ENCODE results near the gene NFYC. TPM values are rescaled to one million over a fixed set of nuclear protein-coding genes. Genes with fewer than 3 reads are reported as not detected.
A peak's percentile ranks its signal among the peaks of the same experiment; 100 is the strongest.

Gene NFYC
- total RNA-seq (10 to 100 TPM; 23.3 to 76.4 (median 53.8) TPM), polyA plus RNA-seq (10 to 100 TPM; 33.6 to 46.6 (median 35.2) TPM)
- long read RNA-seq, donor 1, partial matches to known transcripts, result 0 of 4 reads
- long read RNA-seq, donor 1, other reads (novel, unspliced or antisense), result 0 of 4 reads
- long read RNA-seq, donor 2, transcript NFYC-213 (10 exons, 1,950 nt), result major isoform, 13 of 18 reads
- long read RNA-seq, donor 2, partial matches to known transcripts, result 0 of 18 reads
- long read RNA-seq, donor 2, other reads (novel, unspliced or antisense), result 0 of 18 reads
- long read RNA-seq, donor 3, transcript NFYC-213 (10 exons, 1,950 nt), result major isoform, 8 of 9 reads
- long read RNA-seq, donor 3, partial matches to known transcripts, result 0 of 9 reads
- long read RNA-seq, donor 3, other reads (novel, unspliced or antisense), result 0 of 9 reads
- long read RNA-seq, donor 4, result 0 reads
- long read RNA-seq, donor 5, transcript NFYC-213 (10 exons, 1,950 nt), result major isoform, 6 of 9 reads
- long read RNA-seq, donor 5, partial matches to known transcripts, result 0 of 9 reads
- long read RNA-seq, donor 5, other reads (novel, unspliced or antisense), result 0 of 9 reads
- long read RNA-seq, donor 6, result 0 reads
- long read RNA-seq, donor 7, transcript NFYC-213 (10 exons, 1,950 nt), result major isoform, 7 of 23 reads
- long read RNA-seq, donor 7, partial matches to known transcripts, result 10 of 23 reads
- long read RNA-seq, donor 7, other reads (novel, unspliced or antisense), result 0 of 23 reads
- long read RNA-seq, donor 8, partial matches to known transcripts, result 0 of 4 reads
- long read RNA-seq, donor 8, other reads (novel, unspliced or antisense), result 0 of 4 reads
- long read RNA-seq, donor 9, partial matches to known transcripts, result 0 of 5 reads
- long read RNA-seq, donor 9, other reads (novel, unspliced or antisense), result 0 of 5 reads
- long read RNA-seq, donor 10, partial matches to known transcripts, result 0 of 4 reads
- long read RNA-seq, donor 10, other reads (novel, unspliced or antisense), result 0 of 4 reads

DNA sequence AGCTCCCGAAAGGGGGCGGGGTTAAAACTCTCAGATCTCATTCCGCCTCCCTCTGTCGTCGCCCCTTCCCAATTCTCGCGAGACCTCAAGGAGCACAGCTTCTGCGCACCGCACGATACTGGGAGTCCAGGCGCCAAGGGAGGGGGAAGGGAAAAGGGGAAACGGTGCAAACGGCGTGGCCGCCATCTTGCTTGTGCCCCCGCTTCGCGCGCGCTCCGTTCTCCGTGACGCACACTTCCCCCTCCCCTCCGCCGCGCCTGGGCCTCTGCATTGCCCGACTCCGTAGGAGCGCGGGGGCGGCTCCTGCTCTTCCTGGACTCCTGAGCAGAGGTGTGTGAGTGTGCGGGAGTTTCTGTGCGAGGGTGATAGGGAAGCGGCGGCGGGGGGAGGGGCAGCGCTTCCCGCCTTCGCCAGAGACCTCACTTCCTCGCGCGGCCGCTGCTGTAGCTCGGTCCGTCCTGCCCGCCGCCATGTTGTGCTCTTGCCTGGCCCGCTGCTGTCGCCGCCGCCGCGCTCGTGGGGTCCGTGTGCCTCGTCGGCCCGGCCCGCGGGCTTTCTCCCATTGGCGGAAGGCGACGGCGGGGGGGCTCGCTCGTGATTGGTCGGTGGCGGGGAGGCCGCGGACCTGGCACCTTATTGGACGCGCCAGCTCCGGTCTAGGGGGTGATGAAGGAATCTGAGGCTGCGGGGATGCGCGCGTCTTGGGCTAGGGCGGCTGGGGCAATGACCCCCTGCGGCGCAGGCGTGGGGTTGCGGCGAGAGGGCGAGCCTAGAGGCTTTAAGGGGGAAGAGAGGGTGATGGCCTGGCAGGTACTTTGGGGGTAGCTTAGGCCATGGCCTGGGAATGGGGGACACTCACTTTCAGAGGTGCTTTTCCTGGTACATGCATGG, at the start of gene NFYC:
Gene NFYC (plus strand): TSS at position 167 of the 891 bp plus-strand sequence. CDS start 47,140 bp downstream, outside the sequence.
- TF ChIP-seq POLR2A (IDR thresholded peaks at IDR 0.05) (peak in 2 of 4 donors; percentile 15 to 77), EP300 (IDR thresholded peaks at IDR 0.05) (no peak), POLR2AphosphoS5 (IDR thresholded peaks at IDR 0.05) (peak; percentile 60 to 94 (median 92))
- TF ChIP-seq, protein P1, sequence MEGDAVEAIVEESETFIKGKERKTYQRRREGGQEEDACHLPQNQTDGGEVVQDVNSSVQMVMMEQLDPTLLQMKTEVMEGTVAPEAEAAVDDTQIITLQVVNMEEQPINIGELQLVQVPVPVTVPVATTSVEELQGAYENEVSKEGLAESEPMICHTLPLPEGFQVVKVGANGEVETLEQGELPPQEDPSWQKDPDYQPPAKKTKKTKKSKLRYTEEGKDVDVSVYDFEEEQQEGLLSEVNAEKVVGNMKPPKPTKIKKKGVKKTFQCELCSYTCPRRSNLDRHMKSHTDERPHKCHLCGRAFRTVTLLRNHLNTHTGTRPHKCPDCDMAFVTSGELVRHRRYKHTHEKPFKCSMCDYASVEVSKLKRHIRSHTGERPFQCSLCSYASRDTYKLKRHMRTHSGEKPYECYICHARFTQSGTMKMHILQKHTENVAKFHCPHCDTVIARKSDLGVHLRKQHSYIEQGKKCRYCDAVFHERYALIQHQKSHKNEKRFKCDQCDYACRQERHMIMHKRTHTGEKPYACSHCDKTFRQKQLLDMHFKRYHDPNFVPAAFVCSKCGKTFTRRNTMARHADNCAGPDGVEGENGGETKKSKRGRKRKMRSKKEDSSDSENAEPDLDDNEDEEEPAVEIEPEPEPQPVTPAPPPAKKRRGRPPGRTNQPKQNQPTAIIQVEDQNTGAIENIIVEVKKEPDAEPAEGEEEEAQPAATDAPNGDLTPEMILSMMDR (IDR thresholded peaks at IDR 0.05), result no peak
- no peaks in the 10 kb centered on the region for H3K9me3 ChIP-seq
- H3K27me3 ChIP-seq, result no peaks in the 10 kb centered on the region
- H3K36me3 ChIP-seq, result peaks cover 0 to 5% (median 4%) of the 10 kb centered on the region in 4 donors
- H3K4me3 ChIP-seq, result peak within 1 kb of the TSS; percentile 55 to 95 (median 80)
- DNase-seq, result peak; percentile 96 to 99
- 0 to 1% (median 0%) methylated on average over 34 to 84 of the region's 84 CpGs for WGBS, 5 donors
- peaks cover 28 to 73% (median 51%) of the 10 kb centered on the region in 4 donors for H3K4me1 ChIP-seq
- H3K27ac ChIP-seq, result peak within 1 kb of the TSS; percentile 96 to 100 (median 99)
- intact Hi-C loops (cut with DNase I; ENCODE audit: low total_unique reads), result no loop called here

DNA sequence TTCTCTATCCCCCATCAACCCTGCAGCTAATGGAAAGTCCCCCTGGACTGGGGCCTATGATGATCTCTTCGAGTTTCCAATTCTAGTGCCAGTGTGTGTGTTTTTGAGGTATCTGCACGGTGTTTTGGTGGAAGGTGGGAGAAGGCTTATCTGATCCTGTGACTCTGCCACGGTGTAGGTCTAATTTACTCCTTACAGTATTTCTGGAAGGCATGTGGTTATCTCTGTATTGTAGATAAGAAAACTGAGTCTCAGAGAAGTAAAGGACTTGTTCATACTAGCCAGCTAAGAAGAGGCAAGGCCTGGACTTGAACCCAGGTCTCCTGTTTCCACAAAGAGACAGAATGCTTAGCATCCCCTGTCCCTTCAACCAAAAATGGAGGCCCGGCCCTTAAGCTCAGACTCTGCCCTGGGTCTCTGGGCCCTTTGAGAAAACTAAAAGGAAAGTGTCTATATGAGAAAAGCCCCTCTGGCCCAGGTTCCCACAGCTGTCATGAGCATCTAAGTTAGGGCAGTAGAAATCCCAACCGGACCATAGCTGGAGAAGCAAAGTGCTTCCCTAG, 46.3 kb upstream of the NFYC start:
- no peak for TF ChIP-seq EP300 (IDR thresholded peaks at IDR 0.05)
- TF ChIP-seq, protein P1 (IDR thresholded peaks at IDR 0.05), result no peak
- TF ChIP-seq POLR2AphosphoS5 (IDR thresholded peaks at IDR 0.05), result no peak
- TF ChIP-seq POLR2A (IDR thresholded peaks at IDR 0.05), result no peak
- intact Hi-C loops (cut with DNase I; ENCODE audit: low total_unique reads), result no loop called here
- 67 to 87% (median 76%) methylated on average over 5 of the region's 5 CpGs for WGBS, 5 donors
- no peak overlapping the region for H3K27ac ChIP-seq
- peaks cover 0 to 3% (median 0%) of the 10 kb centered on the region in 4 donors for H3K4me1 ChIP-seq
- peaks cover 0 to 5% (median 0%) of the 10 kb centered on the region in 3 donors for H3K27me3 ChIP-seq
- H3K36me3 ChIP-seq, result peaks cover 0 to 10% (median 5%) of the 10 kb centered on the region in 4 donors
- H3K9me3 ChIP-seq, result no peaks in the 10 kb centered on the region
- no peak for DNase-seq
- H3K4me3 ChIP-seq, result no peak overlapping the region

DNA sequence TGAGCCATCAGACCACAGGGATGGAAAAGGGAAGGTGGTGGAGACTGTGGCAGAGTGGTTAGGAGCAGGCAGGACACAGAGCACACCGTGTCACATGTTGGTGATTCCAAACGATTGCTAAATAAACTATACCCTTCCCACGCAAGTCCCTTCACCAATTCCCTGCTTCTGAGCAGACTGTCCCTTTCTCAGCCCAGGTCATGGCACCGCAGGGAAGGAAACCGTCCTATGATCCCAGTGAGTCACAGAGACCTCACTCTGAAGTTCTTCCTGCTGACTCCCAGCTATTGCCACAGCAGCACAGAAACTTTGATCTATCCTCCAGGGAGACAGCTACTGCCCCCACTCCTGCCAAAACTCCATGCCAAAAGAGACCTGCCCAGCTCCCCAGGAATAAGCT, 45.2 kb upstream of the NFYC start:
- Histone ChIP-seq H3K27me3 (peaks cover 0 to 5% (median 0%) of the 10 kb centered on the region in 3 donors), H3K4me1 (peaks cover 0 to 9% (median 2%) of the 10 kb centered on the region in 4 donors), H3K36me3 (peaks cover 0 to 4% (median 1%) of the 10 kb centered on the region in 4 donors), H3K9me3 (no peaks in the 10 kb centered on the region), H3K27ac (no peak overlapping the region), H3K4me3 (no peak overlapping the region)
- no peak for DNase-seq
- WGBS, 5 donors, result 63 to 80% (median 69%) methylated on average over 5 of the region's 5 CpGs
- TF ChIP-seq POLR2AphosphoS5 (IDR thresholded peaks at IDR 0.05) (no peak), POLR2A (IDR thresholded peaks at IDR 0.05) (no peak), EP300 (IDR thresholded peaks at IDR 0.05) (no peak)
- TF ChIP-seq, protein P1 (IDR thresholded peaks at IDR 0.05), result no peak
- intact Hi-C loops (cut with DNase I; ENCODE audit: low total_unique reads), result no loop called here

All from stomach (tissue), 19 donors.